Mesodermal cell (in vitro differentiated cells): Measurements from ENCODE around the gene AXIN1.
"Not testable (repeated sequence)": the region's sequence is repeated elsewhere in the genome, so short reads cannot be mapped to it uniquely, and the experiment has no call there.

Experiments used
- H3K27ac ChIP-seq: 2 replicates; pipeline ENCODE4 v1.7.0; 2013; ENCODE audit warnings: mild to moderate bottlenecking, low read depth, low read length, moderate library complexity; ENCODE audit not compliant: severe bottlenecking
- H3K36me3 ChIP-seq: 2 replicates; pipeline ENCODE4 v1.7.1; 2013; ENCODE audit warnings: mild to moderate bottlenecking, low read length, moderate library complexity; ENCODE audit not compliant: control insufficient read depth, insufficient read depth
- H3K4me1 ChIP-seq: one replicate; pipeline ENCODE4 v1.7.1; 2013; ENCODE audit warnings: mild to moderate bottlenecking, low read length; ENCODE audit not compliant: insufficient read depth, control insufficient read depth, poor library complexity, severe bottlenecking
- H3K4me3 ChIP-seq: 2 replicates; pipeline ENCODE4 v1.7.0; 2013; ENCODE audit warnings: low read length, control low read depth, mild to moderate bottlenecking; ENCODE audit not compliant: insufficient read depth, poor library complexity, severe bottlenecking; ENCODE audit errors: extremely low read depth
- H3K9me3 ChIP-seq: 2 replicates; pipeline ENCODE4 v1.7.1; 2013; ENCODE audit warnings: mild to moderate bottlenecking, low read length, moderate library complexity; ENCODE audit not compliant: control insufficient read depth
- WGBS, 2 experiments: methylation state at CpG; one replicate each; pipeline ENCODE4 v1.1.5; 2013; ENCODE audit warnings: missing lambda C conversion rate in 2 of 2; ENCODE audit not compliant: insufficient coverage in 2 of 2; 5-methylcytosine and 5-hydroxymethylcytosine counted together

AXIN1 gene

DNA sequence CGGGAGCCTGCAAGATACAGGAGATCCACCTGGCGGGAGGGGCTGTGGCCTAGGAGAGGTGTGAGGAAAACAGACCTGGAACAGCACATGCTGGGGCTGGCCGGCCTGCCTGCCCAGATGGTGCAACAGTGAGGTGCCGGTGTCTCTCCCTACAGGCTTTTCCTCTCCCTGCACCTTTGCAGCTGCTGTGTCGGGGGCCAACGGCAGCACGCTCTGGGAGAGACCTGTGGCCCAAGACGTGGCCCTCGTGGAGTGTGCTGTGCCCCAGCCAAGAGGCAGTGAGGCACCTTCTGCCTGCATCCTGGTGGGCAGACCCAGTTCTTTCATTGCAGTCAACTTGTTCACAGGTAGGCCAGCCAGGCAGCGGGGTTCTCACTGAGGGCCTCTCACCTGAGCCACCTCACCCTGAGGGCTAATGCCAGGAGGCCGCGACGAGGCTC, 92.7 kb downstream of the AXIN1 start:
- peaks cover 43% of the 10 kb centered on the region for H3K36me3 ChIP-seq
- 90 to 94% methylated on average over 11 to 13 of the region's 13 CpGs for WGBS, 2 experiments

DNA sequence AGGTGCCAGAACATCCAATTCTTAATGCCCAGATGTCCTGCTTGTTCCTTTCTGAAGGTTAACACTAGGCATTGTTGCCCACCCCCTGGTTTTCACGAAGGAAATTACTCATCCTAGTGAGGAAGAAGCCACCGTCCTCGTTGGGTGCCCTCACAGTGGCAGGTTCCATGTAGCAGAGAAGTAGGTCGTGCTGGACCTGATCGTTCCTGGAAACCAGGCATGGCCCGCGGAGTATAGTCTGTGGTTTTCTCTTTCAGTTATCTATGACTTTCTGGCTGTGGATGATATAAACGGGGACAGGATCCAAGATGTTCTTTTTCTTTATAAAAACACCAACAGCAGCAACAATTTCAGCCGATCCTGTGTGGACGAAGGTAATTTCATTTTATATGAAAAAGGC, 93.3 kb downstream of the AXIN1 start:
- peaks cover 45% of the 10 kb centered on the region for H3K36me3 ChIP-seq
- 94 to 95% methylated on average over 4 to 6 of the region's 10 CpGs for WGBS, 2 experiments

More for the DNA sequence above, 92.7 kb downstream of the AXIN1 start:
- Histone ChIP-seq H3K9me3 (no peaks in the 10 kb centered on the region), H3K4me1 (no peaks in the 10 kb centered on the region), H3K27ac (no peak overlapping the region), H3K4me3 (no peak overlapping the region)

DNA sequence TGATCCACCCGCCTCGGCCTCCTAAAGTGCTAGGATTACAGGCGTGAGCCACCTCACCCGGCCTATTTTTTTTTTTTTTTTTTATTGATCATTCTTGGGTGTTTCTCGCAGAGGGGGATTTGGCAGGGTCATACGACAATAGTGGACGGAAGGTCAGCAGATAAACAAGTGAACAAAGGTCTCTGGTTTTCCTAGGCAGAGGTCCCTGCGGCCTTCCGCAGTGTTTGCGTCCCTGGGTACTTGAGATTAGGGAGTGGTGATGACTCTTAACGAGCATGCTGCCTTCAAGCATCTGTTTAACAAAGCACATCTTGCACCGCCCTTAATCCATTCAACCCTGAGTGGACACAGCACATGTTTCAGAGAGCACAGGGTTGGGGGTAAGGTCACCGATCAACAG, 94.4 kb downstream of the AXIN1 start:
- H3K9me3 ChIP-seq, H3K27ac ChIP-seq, H3K4me3 ChIP-seq, H3K4me1 ChIP-seq: not testable (repeated sequence)
- WGBS, 2 experiments = 100% methylated on average over 2 of the region's 13 CpGs
- peaks cover 46% of the 10 kb centered on the region for H3K36me3 ChIP-seq

More for the DNA sequence above, 93.3 kb downstream of the AXIN1 start:
- no peak overlapping the region for H3K27ac ChIP-seq
- no peaks in the 10 kb centered on the region for H3K4me1 ChIP-seq
- H3K4me3 ChIP-seq = no peak overlapping the region
- no peaks in the 10 kb centered on the region for H3K9me3 ChIP-seq

DNA sequence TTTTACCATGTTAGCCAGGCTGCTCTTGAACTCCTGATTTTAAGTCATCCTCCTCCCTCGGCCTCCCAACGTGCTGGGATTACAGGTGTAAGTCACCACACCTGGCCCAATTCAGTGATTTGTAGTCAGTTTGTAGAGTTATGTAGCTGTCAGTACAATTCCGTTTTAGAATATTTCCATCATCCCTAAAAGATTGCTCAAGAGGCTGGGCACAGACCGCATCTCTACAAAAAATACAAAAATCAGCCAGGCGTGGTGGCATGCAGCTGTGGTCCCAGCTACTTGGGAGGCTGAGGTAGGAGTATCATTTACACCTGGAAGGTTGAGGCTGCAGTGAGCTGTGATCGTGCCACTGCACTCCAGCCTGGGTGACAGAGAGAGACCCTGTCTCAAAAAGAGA, 97.3 kb downstream of the AXIN1 start:
- H3K27ac ChIP-seq = no peak overlapping the region
- 92 to 94% methylated on average over 2 to 4 of the region's 6 CpGs for WGBS, 2 experiments
- H3K36me3 ChIP-seq = peaks cover 42% of the 10 kb centered on the region
- H3K4me1 ChIP-seq = peaks cover 2% of the 10 kb centered on the region
- no peaks in the 10 kb centered on the region for H3K9me3 ChIP-seq
- no peak overlapping the region for H3K4me3 ChIP-seq

DNA sequence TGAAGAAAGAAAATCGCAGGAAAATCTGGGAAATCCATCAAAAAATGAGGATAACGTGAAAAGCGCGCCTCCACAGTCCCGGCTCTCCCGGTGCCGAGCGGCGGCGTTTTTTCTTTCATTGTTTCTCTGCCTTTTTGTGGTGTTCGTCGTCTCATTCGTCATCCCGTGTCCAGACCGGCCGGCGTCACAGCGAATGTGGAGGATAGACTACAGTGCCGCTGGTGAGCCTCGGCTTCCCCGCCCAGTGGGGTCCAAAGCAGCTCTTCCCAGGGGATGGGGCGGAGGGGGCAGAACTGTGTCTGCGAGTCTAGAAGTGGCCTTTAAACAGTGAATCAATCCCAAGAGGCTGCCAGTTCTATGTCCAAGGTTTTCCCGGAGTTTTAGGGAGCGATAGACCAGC, 98.1 kb downstream of the AXIN1 start:
- H3K36me3 ChIP-seq = peaks cover 38% of the 10 kb centered on the region
- no peaks in the 10 kb centered on the region for H3K9me3 ChIP-seq
- 91 to 95% methylated on average over 20 to 25 of the region's 25 CpGs for WGBS, 2 experiments
- H3K4me1 ChIP-seq = peaks cover 5% of the 10 kb centered on the region
- H3K4me3 ChIP-seq = no peak overlapping the region
- no peak overlapping the region for H3K27ac ChIP-seq

DNA sequence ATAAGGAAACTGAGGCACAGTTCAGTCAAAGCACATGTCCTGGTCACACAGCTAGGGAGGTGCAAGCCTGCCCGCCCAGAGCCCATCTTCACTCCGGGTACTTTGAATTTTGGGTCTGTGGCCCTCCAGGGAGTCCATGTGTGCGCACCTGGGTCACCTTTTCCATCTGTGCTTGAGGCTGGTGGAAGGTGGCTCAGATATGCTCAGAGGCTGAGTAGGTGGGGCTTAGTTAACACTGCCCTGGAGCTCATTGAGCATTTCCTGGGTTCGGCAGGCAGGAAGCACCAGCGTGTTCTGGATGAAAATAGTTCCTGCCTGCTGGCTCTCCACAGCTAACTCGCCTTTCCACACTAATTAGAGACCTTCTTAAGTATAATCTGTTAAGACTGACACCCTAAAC, 98.7 kb downstream of the AXIN1 start:
- 92 to 99% methylated on average over 6 of the region's 6 CpGs for WGBS, 2 experiments
- Histone ChIP-seq H3K4me3 (no peak overlapping the region), H3K27ac (no peak overlapping the region), H3K9me3 (no peaks in the 10 kb centered on the region), H3K36me3 (peaks cover 34% of the 10 kb centered on the region), H3K4me1 (peaks cover 5% of the 10 kb centered on the region)

DNA sequence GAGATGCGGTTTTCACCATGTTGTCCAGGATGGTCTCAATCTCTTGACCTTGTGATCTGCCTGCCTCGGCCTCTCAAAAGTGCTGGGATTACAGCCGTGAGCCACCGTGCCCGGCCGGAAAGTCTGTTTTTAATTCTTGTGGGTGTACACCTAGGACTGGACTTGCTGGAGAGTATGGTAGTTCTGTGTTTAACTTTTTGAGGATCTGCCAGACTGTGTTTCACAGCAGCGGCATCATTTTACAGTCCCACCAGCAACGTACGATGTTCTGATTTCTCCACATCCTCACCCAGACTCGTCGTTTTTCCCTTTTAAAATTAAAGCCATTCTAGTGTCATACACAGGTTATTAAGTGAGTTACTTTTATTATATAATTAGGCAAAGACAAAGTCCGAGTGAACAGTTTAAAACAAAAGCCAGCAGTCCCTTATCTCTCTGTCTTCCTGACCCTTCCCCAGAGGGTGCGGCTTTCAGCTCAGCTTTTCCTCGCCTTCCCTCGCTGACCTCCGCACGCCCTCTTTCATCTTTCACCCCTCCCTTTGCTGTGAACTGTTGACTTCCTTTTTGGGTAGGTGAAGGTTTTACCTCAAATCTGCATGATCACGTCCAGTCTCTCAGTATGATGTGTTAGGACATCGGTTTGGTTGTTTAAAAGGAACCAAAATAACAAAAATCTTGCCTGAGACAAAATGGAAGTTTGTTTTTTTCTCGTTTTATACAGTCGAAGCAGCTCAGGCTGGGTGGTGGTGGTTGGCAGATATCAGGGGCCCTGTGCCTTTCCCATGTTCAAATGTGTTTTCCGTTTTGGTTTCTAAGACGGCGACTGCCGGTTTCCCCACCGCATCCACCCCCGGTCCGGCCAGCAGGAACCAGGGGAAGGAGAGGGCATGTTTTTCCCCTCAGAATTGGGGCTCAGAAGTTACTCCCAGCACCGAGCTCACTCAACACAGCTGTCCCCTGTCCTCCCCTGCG, 99.9 kb downstream of the AXIN1 start:
- H3K4me3 ChIP-seq = no peak overlapping the region
- H3K36me3 ChIP-seq = peaks cover 34% of the 10 kb centered on the region
- H3K4me1 ChIP-seq = peaks cover 5% of the 10 kb centered on the region
- 90 to 96% methylated on average over 14 to 19 of the region's 30 CpGs for WGBS, 2 experiments
- no peaks in the 10 kb centered on the region for H3K9me3 ChIP-seq
- H3K27ac ChIP-seq = no peak overlapping the region

DNA sequence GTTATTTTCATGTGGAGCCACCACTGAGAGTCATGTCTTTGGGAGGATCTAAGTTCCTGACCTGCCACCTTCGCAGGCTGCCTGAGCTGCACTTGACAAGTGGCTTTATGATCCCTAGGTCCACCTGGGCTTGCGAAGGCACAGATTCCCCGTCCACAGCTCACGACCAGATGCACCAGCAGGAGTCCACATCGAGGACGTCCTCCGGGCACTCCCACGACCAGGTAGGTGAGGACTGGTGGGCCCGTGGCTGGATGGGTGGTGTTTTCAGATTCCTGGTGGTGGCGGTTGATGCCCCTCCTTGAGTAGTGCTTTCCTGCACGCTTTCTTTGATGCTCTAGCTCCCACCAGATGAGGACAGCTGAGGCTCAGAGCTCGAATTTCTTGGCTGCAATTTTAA, 103.1 kb downstream of the AXIN1 start:
- Histone ChIP-seq H3K9me3 (no peaks in the 10 kb centered on the region), H3K27ac (no peak overlapping the region), H3K4me3 (no peak overlapping the region), H3K4me1 (peaks cover 5% of the 10 kb centered on the region), H3K36me3 (peaks cover 20% of the 10 kb centered on the region)
- WGBS, 2 experiments = 93 to 98% methylated on average over 8 to 12 of the region's 12 CpGs

DNA sequence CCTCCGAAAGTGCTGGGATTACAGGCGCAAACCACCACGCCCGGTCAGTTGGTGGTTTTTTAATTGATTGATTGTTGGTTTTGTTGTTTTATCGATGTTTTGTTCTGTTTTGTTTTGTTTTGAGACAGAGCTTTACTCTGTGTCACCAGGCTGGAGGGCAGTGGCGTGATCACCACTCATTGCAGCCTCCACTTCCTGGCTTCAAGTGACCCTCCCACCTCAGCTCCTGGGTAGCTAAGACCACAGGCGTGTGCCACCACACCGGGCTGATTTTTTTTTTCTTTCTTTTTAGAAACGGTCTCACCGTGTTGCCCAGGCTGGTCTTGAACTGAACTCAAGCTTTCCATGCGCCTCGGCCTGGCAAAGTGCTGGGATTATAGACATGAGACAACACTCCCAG, 105.5 kb downstream of the AXIN1 start:
- WGBS, 2 experiments = 95 to 98% methylated on average over 6 to 8 of the region's 12 CpGs
- Histone ChIP-seq H3K36me3 (peaks cover 11% of the 10 kb centered on the region), H3K4me1 (peaks cover 5% of the 10 kb centered on the region), H3K4me3 (no peak overlapping the region), H3K27ac (no peak overlapping the region), H3K9me3 (no peaks in the 10 kb centered on the region)

DNA sequence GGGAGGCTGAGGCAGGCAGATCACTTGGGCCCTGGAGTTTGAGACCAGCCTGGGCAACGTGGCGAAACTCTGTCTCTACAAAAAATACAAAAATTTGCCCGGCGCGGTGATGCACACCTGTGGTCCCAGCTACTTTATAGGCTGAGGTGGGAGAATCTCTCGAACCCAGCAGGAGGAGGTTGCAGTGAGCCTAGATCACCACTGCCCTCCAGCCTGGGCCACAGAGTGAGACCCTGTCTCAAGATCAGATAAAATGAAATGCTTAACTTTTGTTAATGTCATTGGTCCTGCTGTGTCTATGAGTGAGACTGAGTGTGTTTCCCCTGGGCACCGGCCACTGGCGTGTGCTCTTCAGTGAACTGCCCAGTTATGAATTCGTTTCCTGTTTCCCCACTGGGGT, 107.4 kb downstream of the AXIN1 start:
- H3K4me3 ChIP-seq = no peak overlapping the region
- H3K27ac ChIP-seq = no peak overlapping the region
- H3K4me1 ChIP-seq = peaks cover 3% of the 10 kb centered on the region
- 91 to 98% methylated on average over 7 to 9 of the region's 9 CpGs for WGBS, 2 experiments
- peaks cover 3% of the 10 kb centered on the region for H3K36me3 ChIP-seq
- no peaks in the 10 kb centered on the region for H3K9me3 ChIP-seq

DNA sequence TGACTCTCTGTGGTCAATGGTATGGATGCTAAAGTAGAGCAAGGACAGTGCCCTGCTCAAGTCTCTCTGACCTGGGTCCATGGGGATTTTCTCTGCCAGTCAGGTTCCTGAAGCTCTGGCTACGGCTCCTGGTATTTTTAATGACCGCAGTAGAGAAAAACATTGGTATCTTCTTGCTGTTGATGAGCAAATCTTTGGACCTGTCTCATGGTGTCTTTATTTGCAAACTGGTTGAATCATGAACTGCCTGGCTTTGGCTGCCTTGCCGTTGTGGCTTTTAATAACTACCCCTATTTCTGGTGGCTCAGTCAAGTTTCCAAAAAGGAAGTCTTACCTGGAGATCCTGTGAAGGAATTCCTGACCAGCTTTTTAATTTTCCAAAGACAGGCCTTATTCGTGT, 109.2 kb downstream of the AXIN1 start:
- WGBS, 2 experiments = 93 to 97% methylated on average over 3 to 4 of the region's 4 CpGs
- no peaks in the 10 kb centered on the region for H3K4me1 ChIP-seq
- H3K4me3 ChIP-seq = no peak overlapping the region
- H3K9me3 ChIP-seq = no peaks in the 10 kb centered on the region
- no peak overlapping the region for H3K27ac ChIP-seq
- H3K36me3 ChIP-seq = no peaks in the 10 kb centered on the region
